Neural crest cell (in vitro differentiated cells): ENCODE measurements around the gene MAST4. TPM values are rescaled to one million over a fixed set of nuclear protein-coding genes. Genes with fewer than 3 reads are reported as not detected.

ENCODE experiments used
- DNase-seq: peaks from one replicate; pipeline ENCODE4 v3.0.0; 2021; ENCODE audit warnings: low read depth, mixed read lengths, low spot score
- H3K27ac Mint-ChIP-seq: one replicate; pipeline ENCODE4 v1.8.0; 2021; ENCODE audit warnings: mild to moderate bottlenecking, mixed read lengths; ENCODE audit not compliant: unreplicated experiment
- H3K27me3 Mint-ChIP-seq: 2 replicates; pipeline ENCODE4 v1.8.0; 2021; ENCODE audit warnings: low read depth, mild to moderate bottlenecking, mixed read lengths
- H3K36me3 Mint-ChIP-seq: 2 replicates; pipeline ENCODE4 v1.8.0; 2021; ENCODE audit warnings: low read depth, mild to moderate bottlenecking, mixed read lengths
- H3K4me1 Mint-ChIP-seq: 2 replicates; pipeline ENCODE4 v1.8.0; 2021; ENCODE audit warnings: mixed read lengths
- H3K4me3 Mint-ChIP-seq: one replicate; pipeline ENCODE4 v1.8.0; 2021; ENCODE audit warnings: mild to moderate bottlenecking, mixed read lengths
- H3K9me3 Mint-ChIP-seq: 2 replicates; pipeline ENCODE4 v1.8.0; 2021; ENCODE audit warnings: mixed read lengths
- total RNA-seq: library from RNA; stranded (reverse); gene quantifications from 2 replicates; pipeline ENCODE4 v1.2.1, GENCODE V29; 2021
- TF ChIP-seq, protein P1 (sequence below): fragments of 200-600 bp; sonication (generic); conservative IDR thresholded peaks from 2 replicates; pipeline ENCODE4 v1.5.0; 2021; ENCODE audit warnings: antibody characterized with exemption, mild to moderate bottlenecking

The MAST4 gene
- total RNA-seq, 1 donor from 2014 or later, result 7.3 TPM

- no peaks in the 10 kb centered on the region for H3K27me3 Mint-ChIP-seq
- TF ChIP-seq, protein P1, sequence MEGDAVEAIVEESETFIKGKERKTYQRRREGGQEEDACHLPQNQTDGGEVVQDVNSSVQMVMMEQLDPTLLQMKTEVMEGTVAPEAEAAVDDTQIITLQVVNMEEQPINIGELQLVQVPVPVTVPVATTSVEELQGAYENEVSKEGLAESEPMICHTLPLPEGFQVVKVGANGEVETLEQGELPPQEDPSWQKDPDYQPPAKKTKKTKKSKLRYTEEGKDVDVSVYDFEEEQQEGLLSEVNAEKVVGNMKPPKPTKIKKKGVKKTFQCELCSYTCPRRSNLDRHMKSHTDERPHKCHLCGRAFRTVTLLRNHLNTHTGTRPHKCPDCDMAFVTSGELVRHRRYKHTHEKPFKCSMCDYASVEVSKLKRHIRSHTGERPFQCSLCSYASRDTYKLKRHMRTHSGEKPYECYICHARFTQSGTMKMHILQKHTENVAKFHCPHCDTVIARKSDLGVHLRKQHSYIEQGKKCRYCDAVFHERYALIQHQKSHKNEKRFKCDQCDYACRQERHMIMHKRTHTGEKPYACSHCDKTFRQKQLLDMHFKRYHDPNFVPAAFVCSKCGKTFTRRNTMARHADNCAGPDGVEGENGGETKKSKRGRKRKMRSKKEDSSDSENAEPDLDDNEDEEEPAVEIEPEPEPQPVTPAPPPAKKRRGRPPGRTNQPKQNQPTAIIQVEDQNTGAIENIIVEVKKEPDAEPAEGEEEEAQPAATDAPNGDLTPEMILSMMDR, result no peak
- DNase-seq, result no peak
- H3K4me1 Mint-ChIP-seq, result peaks cover 11% of the 10 kb centered on the region
- peaks cover 3% of the 10 kb centered on the region for H3K36me3 Mint-ChIP-seq
- H3K27ac Mint-ChIP-seq, result no peak overlapping the region
- peaks cover 2% of the 10 kb centered on the region for H3K9me3 Mint-ChIP-seq
- no peak overlapping the region for H3K4me3 Mint-ChIP-seq
These were observed 597.2 kb downstream of the MAST4 start for GRCh38 chr5:67193439-67193807.

- H3K9me3 Mint-ChIP-seq, result peaks cover 2% of the 10 kb centered on the region
- H3K4me3 Mint-ChIP-seq, result no peak overlapping the region
- H3K27me3 Mint-ChIP-seq, result no peaks in the 10 kb centered on the region
These were observed 598.0 kb downstream of the MAST4 start for GRCh38 chr5:67194166-67194565.

DNA sequence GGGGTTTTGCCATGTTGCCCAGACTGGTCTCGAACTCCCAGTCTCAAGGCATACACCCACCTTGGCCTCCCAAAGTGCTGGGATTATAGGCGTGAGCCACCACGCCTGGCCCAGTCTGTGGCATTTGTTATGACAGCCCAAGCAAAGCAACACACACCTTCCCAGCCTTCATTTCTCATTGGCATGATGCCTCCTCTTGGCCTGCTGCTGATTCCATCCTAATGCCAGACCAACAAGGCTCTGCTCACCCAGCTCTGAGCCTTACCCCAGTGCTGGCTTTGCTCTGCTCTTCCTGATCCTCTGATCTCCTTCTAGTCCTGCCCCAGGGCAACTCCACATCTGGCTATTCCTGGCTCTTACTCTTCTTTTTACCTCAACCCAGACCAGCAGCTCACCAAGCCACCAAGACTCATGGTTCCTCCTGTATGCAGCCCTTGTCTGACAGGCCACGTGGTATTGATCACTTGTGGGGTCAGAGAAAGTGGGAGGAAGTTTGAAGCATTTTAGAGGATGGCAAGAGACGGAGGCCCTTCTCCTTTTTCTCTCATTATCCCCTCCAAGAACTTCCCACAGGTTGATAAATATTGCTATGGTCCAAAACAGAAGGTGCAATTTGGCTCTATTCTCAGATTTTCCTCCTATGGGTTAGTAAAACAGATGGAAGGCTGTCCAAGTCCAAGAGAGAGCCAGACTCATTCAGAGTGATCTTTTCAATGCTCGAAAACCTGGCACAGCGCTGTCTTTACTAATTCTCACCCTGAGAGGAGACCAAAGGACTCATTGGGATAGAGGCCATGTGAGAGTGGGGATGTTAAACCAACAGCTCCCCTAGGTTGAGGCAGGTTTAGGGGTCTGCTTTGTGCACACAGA, 599.4 kb downstream of the MAST4 start:
- peaks cover 3% of the 10 kb centered on the region for H3K4me1 Mint-ChIP-seq
- H3K27ac Mint-ChIP-seq, result peak overlapping the region; percentile 79
- no peak for DNase-seq
- no peak overlapping the region for H3K4me3 Mint-ChIP-seq
- H3K27me3 Mint-ChIP-seq, result no peaks in the 10 kb centered on the region
- TF ChIP-seq, protein P1, result no peak
- peaks cover 2% of the 10 kb centered on the region for H3K9me3 Mint-ChIP-seq
- peaks cover 3% of the 10 kb centered on the region for H3K36me3 Mint-ChIP-seq

More at GRCh38 chr5:67194166-67194565, 598.0 kb downstream of the MAST4 start:
- H3K27ac Mint-ChIP-seq, result peak overlapping the region; percentile 68
- peaks cover 3% of the 10 kb centered on the region for H3K36me3 Mint-ChIP-seq
- peaks cover 6% of the 10 kb centered on the region for H3K4me1 Mint-ChIP-seq
- DNase-seq, result no peak
- TF ChIP-seq, protein P1, result no peak

GRCh38 chr5:67196537-67197059, 600.4 kb downstream of the MAST4 start, which contains the start of gene CD180:
TSS of gene CD180 (minus strand) at chr5:67196799. CDS start at chr5:67196641, 158 bp downstream.
- DNase-seq, result no peak
- Mint-ChIP-seq H3K4me1 (no peaks in the 10 kb centered on the region), H3K27ac (peak within 1 kb of the TSS; percentile 79), H3K27me3 (no peaks in the 10 kb centered on the region), H3K9me3 (peaks cover 6% of the 10 kb centered on the region), H3K36me3 (peaks cover 3% of the 10 kb centered on the region), H3K4me3 (no peak within 1 kb of the TSS)
- TF ChIP-seq, protein P1, result no peak

DNA sequence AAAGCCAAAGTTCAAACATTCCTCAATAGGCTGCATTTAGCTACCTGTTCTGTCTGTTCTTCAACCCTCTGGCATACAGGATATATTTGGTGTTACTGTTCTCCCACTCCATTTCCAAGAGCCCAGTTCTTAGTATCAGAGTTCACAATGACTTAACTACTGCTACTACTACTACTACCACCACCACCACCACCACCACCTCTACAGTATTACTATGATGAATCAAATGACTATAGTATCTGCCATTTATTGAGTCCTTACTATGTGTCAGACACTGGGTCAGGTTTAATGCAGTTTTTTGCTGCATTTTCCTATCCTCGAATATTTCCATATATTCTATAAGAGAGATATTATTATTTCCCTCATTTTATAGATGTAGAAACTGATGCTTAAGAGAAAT, 601.3 kb downstream of the MAST4 start:
- Mint-ChIP-seq H3K4me1 (no peaks in the 10 kb centered on the region), H3K27me3 (no peaks in the 10 kb centered on the region), H3K36me3 (peaks cover under 1% of the 10 kb centered on the region), H3K9me3 (peaks cover 4% of the 10 kb centered on the region), H3K27ac (no peak overlapping the region), H3K4me3 (no peak overlapping the region)
- TF ChIP-seq, protein P1, result no peak
- no peak for DNase-seq
